ENCODE results near the gene CHADL. TPM values are rescaled to one million over a fixed set of nuclear protein-coding genes. Genes with fewer than 3 reads are reported as not detected.

Gene CHADL
- total RNA-seq, 1 donor from 2014 or later: 0.85 TPM

GRCh38 chr22:41256254-41257253 is 15.8 kb upstream of the CHADL start:
- peak; percentile 67 for DNase-seq (ENCODE audit: low read depth)

DNA sequence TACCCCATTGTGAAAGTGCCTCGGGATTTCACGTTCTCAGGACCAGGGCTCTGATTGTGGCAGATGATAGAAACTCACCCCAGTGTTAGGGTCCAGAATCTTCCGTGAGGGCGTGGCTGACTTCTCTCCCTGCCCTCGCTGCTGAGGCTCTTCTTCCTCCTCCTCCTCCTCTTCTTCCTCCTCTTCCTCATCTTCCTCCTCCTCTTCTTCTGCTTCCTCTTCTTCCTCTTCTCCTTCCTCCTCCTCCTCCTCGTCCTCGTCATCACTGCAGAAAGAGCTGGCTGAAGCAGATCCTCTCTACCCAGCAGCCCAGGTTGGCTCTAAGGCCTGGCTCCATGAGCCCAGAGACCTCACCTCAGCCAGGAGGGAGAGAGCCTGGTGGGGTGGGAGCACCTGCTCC is 13.5 kb upstream of the CHADL start:
- no peak for DNase-seq (ENCODE audit: low read depth)

DNA sequence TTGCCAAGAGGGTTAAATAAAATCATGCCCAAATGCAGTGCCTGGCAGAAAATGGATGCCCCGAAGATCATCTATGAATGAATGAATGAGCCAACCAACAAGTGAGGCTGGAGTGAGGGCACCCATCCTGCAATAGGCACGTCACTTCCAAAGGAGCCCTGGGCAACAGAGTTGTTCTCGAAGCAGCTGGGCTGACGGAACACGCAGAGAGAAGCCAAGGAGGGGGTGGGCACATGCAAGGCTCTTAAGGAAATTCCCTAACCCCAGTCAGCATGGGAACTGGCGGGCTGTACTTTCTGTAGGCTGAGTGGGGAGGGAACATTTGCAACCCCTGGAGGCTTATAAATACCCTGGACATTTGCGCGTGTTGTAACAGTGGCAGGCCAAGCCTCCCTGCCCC is 11.6 kb upstream of the CHADL start:
- no peak for DNase-seq (ENCODE audit: low read depth)

DNA sequence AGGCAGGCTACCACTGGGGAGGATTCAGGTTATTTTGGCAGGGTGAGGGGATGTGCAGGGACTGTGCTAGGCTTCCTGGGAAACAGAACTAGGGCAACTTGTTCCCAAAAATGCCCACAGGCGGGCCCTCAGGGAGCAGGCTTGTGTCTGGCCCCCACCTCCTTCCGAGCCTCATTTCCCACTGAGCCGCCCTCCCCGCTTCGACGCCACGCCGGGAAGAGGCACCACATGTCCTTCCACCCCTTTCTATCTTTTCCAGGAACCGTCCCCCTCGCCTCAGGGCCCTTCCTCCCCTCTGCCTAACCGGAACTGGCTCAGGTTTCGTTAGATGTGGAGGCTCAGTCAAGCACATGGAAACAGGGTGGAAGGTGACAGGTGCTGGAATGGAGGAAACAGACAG is 9.4 kb upstream of the CHADL start:
- no peak for DNase-seq (ENCODE audit: low read depth)

DNA sequence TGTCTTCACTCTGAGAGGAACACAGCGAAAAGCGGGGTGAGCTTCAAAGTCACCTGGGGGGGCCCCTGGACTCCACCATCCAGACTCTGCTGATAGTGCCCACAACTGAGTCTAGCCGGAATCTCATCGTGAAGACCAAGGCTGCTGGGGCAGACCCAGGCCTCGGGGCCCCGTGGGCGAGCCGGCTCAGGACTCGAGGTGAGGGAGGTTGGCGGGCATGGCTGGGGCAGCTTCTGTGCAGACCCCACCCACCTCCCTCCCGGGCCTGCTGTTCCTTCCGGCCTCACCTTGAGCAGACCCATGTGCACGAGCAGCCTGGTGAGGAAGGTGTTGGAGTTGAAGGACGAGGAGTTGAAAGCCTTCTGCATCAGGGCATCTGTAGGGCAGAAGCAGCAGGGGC is 8.7 kb upstream of the CHADL start:
- no peak for DNase-seq (ENCODE audit: low read depth)

DNA sequence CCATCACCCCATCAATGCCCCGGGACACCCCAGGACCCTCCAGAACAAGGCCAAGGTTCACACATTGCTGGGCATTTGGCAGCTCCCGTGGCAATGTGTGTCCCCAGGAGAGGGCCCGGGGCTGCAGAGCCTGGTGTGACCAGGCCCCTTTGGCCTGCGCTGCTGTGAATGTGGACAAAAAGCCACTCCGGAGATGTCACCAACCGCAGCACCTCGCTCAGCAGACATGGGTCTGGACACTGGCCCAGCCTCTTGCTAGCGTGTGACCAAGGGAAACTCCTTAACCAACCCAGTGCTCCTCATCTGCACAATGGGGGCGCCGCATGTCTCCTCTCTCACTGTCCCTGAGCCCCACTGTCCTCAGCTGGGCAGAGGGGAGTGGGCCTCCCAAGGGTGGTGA is 8.0 kb upstream of the CHADL start:
- no peak for DNase-seq (ENCODE audit: low read depth)

- no peak for DNase-seq (ENCODE audit: low read depth)
Measured at GRCh38 chr22:41248314-41248713, 7.6 kb upstream of the CHADL start.

- DNase-seq (ENCODE audit: low read depth): peak; percentile 19
Measured at GRCh38 chr22:41247703-41248102, 7.0 kb upstream of the CHADL start.

GRCh38 chr22:41245917-41246499 is 5.3 kb upstream of the CHADL start:
- DNase-seq (ENCODE audit: low read depth): no peak

DNA sequence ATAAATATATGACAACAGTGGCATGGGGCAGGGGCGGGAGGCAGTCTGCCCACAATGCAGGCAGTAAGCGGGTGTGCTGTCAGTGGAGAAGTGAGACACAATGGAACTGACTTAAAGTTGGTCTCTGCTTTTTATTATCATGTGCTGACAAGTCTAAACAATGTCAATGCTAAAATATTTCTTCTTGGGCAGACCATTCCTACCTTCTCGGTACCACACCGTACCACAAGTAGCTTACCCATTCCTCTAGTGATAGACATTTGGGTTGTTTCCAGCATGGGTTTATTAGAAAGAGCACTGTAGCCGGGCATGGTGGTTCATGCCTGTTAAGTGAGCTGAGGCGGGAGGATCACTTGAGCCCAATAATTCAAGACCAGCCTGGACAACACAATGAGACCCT is 2.6 kb upstream of the CHADL start:
- DNase-seq (ENCODE audit: low read depth): no peak

- DNase-seq (ENCODE audit: low read depth): no peak
Measured at GRCh38 chr22:41242396-41243117, 1.8 kb upstream of the CHADL start.

GRCh38 chr22:41241133-41241676 is 474 bp upstream of the CHADL start:
- no peak for DNase-seq (ENCODE audit: low read depth)

- no peak for DNase-seq (ENCODE audit: low read depth)
Measured at GRCh38 chr22:41239443-41240128, 1.1 kb downstream of the CHADL start.

DNA sequence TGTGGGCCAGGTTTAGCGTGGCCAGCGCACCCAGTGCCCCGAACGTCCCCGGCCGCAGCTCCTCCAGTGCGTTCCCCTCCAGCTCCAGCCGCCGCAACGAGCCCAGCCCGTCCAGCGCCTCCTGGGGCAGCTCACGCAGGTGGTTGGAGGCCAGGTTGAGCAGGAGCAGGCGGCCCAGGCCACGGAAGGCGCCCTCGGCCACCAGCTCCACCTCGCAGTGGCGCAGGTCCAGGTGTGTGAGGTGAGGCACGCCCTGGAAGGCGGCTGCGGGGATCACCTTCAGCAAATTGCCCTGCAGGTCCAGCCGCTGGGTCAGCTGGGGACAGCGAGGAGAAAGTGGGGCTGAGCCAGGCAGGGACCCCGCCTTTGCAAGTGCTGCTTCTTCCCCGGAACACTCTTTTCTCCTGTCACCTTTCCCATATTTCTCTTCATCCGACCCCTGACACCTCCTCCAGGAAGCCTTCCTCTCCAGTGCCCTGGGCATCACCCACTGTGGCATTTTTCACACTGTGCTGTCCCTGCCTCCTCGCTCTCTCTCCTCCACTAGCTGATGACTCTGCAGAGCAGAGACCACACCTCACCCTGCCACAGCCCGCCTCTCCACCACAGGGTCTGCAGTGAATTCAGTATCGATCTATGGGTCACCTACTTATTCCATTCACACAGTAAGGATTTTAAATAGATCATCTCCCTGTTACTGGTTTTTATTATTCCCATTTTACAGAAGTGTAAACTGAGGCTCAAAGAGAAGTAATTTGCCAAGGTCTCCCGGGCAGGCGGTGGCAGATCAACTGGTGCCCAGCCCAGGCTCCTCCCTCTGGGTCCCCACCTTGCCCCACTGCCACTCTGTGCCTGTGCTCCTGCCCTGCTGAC is 1.9 kb downstream of the CHADL start:
- DNase-seq (ENCODE audit: low read depth): no peak

- peak; percentile 27 for DNase-seq (ENCODE audit: low read depth)
Measured at GRCh38 chr22:41237707-41238569, 2.8 kb downstream of the CHADL start.

- no peak for DNase-seq (ENCODE audit: low read depth)
Measured at GRCh38 chr22:41237036-41237706, 3.6 kb downstream of the CHADL start.

- no peak for DNase-seq (ENCODE audit: low read depth)
Measured at GRCh38 chr22:41234815-41235695, 5.7 kb downstream of the CHADL start.

GRCh38 chr22:41231369-41231768 is 9.4 kb downstream of the CHADL start:
- no peak for DNase-seq (ENCODE audit: low read depth)

Measured in renal cortical epithelial cell (primary cell).